Measurements from ENCODE around the gene TDRD5.

TDRD5 gene

DNA sequence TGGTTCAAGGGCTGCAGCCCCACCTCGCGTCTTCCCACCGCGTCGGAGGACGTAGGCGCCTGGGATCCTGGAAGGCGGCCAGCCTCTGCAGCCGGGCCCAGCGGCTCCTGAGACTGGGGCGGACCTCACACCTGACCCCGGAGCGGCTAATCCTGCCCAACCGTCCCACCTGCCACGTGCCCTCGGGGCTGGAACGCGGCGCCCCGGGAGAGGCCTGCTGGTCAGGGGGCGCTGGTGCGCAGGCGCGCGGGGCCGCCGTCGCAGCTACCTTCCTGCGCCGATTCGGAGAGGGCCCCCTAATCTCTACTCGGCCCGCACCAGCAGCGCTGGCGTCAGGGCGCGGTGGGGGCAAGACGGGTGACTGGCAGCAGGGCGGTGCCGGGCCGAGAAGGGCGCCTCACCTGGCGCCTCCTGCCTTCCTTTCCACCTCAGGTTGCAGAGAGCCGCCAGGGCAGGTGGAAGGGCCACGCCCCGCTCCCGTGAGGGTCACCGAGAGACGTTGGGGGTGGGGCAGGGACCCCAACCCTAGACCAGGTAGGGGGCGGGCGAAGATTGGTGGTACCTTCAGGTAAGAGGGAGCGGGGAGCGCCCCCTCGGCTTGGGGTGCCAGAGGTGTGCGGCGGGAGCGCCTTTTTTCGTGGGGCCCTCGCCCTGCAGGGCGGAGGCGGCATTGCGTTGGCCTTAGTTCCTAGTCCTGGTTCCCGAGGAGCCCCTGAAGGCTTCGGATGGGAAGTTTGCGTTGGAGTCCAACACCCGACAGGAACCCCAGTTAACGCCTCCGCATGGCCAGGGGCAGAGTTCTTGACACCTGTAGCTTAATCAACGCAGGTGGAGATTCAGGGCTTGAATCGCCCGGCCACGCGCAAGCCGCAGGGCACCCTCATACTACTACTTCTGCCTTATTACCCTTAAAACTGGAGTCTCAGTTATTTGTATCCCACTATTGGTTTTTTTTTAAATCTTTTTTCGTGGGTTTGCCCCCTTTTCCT lies at the start of gene TDRD5:
TSS of gene TDRD5 (plus strand) at position 241 of the 989 bp plus-strand sequence. CDS start 784 bp downstream, outside the sequence.
- no peak for DNase-seq

- DNase-seq, result no peak
These were observed 46.3 kb upstream of the TDRD5 start for GRCh38 chr1:179545321-179545720.

- DNase-seq, result no peak
These were observed 44.6 kb upstream of the TDRD5 start for GRCh38 chr1:179547021-179547535.

DNA sequence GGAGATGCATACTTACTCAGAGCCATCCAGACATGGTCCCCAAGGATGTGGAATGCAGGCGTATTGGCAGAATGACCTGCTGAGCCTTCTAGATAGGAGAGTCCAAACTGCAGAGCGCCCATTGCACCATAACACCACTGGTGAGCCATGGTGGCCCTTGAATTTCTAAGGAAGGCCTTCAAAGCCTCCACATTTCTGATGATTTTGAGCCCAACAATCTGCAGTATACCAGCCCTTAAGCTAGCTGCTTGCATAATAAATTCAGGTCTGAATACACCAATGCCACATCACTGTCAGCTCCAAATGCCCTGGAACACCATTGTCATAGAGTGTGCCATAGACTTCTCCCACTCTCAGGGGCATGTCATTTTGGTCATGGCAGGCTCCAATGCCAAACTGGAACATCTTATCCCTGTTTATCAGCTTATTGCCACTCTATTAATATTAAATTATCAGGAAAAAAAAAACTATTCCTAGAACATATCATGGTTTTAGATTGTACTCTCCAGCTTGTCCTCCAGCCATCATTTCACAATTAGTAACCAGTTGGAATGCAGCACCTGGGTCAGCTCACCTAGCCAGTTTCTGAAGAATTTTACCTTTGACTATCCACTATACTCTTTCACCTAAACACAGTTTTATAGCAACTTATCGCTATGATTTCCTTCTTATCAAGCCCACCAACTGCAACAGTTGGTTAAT lies 42.8 kb upstream of the TDRD5 start:
- no peak for DNase-seq

DNA sequence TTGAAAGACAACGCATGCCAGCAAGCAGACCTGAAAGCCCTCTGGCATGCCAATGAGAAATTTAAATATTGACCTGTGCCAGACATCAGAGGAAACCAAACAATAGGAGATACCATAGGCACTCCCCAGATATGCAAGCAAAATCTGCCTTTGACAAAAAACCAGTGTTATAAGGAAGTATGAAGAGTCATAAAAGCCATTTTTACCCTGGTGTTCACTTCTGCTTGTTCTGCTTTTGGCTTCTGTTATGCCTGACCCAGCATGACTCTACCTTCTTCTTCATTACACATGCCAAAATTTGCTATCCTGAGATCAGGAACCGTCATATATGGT lies 42.3 kb upstream of the TDRD5 start:
- DNase-seq, result no peak

GRCh38 chr1:179550746-179551682 lies 40.6 kb upstream of the TDRD5 start:
- no peak for DNase-seq

- DNase-seq, result no peak
These were observed 37.2 kb upstream of the TDRD5 start for GRCh38 chr1:179554427-179554826.

GRCh38 chr1:179558078-179558477 lies 33.6 kb upstream of the TDRD5 start:
- DNase-seq, result no peak

- DNase-seq, result no peak
These were observed 15.9 kb upstream of the TDRD5 start, which contains the start of gene NPHS2 for GRCh38 chr1:179575497-179576314. TSS of gene NPHS2 (minus strand) at chr1:179575948. CDS start at chr1:179575864, 84 bp downstream.

DNA sequence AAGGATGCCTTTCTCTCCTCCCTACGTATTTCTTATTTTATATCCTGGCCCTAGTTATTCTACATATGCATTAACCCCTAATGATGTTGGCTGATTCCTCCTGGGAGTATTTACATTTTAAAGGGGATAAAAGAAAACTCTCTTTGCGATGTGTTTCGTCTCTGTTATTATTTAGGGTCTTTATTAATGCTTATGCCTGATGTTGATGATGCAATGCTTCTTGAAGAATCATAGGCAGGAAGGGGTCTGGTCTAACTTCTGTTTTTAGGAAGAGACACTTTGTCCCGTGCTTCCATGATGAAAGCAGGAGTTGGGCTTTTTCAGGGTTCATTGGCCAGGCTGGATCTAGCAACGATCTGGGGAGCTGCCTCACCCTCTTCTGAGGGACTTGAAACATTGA lies 15.1 kb upstream of the TDRD5 start:
- DNase-seq, result no peak

DNA sequence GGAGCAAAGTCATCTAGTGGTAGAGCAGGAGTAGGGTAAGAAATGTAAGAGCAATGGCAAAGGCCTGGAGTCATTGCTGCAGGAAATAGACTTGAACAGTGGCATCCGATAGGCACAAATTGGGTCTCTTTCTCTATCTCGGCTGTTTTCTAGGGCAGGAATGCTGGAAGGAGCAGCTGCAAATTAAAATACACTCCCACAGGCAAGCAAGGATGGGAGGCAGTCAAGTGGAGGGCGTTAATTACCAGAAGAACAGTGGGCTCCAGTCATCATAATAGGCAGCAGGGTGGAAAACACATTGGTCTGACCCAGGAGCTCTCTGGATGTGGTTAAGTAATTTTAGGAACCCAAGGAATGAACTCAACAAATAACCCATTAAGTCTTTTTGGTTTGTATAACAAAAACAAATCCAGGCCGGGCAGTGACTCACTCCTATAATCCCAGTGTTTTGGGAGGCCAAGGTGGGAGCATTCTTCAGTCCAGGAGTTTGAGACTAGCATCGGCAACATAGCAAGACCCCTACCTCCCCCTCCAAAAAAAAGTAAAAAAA lies 7.8 kb upstream of the TDRD5 start:
- DNase-seq, result no peak

DNA sequence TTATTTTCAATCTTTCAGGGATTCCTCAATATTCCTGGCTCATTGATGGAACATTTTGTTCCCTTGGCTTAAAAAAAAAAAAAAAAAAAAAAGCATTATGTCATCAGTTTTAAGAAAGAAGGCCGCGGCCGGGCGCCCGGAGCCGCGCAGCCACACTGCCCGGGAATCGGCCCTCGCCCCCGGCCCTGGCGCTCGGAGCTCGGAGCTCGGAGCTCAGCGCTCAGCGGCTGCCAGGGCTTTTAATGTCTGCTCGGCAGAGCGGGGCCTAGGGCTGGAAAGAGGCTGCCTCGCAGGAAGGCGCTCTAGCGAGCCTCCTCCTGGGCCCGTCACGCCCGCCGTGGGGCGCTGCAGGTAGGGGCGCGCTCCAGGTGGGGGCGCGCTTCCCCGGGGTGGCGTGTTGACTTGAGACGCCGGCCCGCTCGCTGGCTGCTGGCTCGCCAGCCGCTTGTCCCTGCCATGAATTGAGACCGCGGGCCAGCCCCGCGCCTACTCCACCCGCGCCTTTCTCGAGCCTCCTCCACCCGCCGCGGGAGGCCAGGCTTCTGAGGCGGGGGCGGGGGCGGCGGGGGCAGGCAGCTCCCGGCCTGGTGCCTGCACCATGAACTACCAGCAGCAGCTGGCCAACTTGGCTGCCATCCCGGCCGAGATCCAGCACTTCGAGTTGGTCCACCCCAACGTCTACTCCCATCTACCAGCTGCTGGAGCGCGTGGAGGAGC lies 5.4 kb upstream of the TDRD5 start:
- no peak for DNase-seq

GRCh38 chr1:179587336-179587735 lies 4.3 kb upstream of the TDRD5 start:
- DNase-seq, result no peak

DNA sequence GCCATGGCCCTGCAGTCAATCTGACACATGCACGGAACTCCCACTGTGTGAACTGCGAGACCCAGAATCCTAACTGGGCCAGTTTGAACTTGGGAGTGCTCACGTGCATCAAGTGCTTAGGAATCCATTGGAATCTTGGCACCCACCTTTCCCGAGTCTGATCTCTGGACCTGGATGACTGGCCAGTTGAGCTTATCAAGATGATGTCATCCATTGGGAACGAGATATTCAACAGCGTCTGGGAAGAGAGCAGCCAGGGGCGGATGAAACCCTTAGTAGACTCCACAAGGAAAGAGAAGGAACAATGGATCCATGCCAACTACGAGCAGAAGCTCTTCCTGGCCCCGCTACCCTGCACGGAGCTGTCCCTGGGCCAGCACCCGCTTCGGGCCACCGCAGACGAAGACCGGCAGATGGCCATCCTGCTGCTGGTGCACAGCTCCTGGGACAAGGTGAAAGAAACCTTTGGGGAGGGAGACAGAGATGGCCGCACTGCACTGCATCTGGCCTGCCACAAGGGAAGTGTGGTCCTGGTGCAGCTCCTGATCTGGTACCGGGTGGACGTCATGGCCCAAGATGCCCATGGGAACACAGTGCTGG lies 3.1 kb upstream of the TDRD5 start:
- DNase-seq, result no peak

DNA sequence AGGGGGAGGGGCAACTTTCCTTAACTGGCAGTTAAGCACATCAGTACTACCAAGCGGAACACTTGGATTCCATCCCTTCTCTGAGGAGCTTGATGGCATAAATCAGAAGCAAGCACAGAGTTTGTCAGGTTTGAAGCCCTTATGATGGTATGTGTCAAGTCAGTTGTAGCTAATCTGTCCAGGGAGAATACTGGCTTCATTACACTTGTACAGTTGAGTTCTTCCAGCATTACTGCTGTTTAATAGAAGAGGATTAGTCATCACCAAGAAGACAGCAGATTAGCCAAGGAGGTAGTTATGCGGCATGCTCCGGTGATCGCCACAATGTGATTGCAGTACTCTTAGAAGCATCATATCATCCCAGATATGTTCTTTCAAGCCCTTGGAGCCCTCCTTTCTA lies 2.1 kb upstream of the TDRD5 start:
- no peak for DNase-seq

- DNase-seq, result no peak
These were observed 961 bp upstream of the TDRD5 start for GRCh38 chr1:179590671-179591070.

DNA sequence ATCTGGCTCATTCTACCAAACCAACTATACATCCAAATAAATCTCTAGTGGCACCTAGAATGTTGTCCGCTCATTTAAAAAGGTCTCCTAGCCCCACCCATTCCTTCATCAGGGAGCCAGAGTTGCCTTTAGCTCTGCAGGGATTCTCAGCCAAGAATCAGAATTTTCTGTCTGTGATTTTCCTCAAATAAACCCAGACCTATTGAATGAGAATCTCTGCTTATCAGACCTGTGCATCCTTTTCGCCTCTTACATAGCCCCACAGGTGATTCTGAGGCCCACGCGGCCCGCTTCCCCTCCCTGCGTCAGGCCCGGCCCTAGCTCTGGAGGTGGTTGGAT lies 410 bp upstream of the TDRD5 start:
- DNase-seq, result no peak

GRCh38 chr1:179598631-179599030 lies 7.0 kb downstream of the TDRD5 start:
- DNase-seq, result no peak

DNA sequence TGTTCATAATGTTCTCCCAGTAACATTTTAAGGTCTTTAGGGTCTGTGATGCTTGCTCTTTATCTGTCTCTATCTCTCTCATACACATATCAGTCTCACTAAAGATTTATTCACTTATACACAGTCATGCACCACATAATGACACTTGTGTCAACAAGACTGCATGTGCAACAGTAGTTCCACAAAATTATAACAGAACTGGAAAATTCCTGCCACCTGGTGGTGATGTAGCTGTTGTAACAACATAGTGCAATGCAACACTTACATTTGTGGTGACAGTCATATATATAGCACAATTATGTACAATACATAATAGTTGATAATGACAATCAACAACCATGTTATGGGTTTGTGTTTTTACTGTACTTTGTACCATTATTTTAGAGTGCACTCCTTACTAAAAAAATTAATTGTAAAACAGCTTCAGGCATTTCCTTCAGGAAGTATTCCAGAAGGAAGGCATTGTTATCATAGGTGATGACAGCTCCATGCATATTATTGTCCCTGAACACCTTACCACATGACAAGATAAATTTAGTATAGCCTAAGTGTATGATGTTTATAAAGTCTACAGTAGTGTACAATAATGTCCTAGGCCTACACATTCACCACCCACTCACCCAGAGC lies 8.1 kb downstream of the TDRD5 start:
- DNase-seq, result no peak

- DNase-seq, result no peak
These were observed 9.5 kb downstream of the TDRD5 start for GRCh38 chr1:179601093-179601492.
